HL-60 (cell line): ENCODE data around the gene SLC16A10.

Experiments used
- DNase-seq, 2 experiments: peaks; one replicate each; pipeline ENCODE4 v3.0.0-alpha.2; 2010 to 2020; ENCODE audit warnings: low read depth in 1 of 2, low spot score in 1 of 2
- H3K27ac ChIP-seq: fragments of 250-450 bp; sonication (Bioruptor Pico); replicated peaks from 2 replicates; pipeline ENCODE4 v1.5.1; 2020; ENCODE audit warnings: mild to moderate bottlenecking, moderate library complexity
- H3K27me3 ChIP-seq: fragments of 250-450 bp; sonication (Bioruptor Pico); 2 replicates; pipeline ENCODE4 v1.5.1; 2021; ENCODE audit warnings: mild to moderate bottlenecking, moderate library complexity; ENCODE audit not compliant: insufficient read depth, poor library complexity, severe bottlenecking
- H3K4me3 ChIP-seq: replicated peaks from 2 replicates; pipeline ENCODE4 v1.5.1; 2011; ENCODE audit warnings: mild to moderate bottlenecking, control low read depth, low read length; ENCODE audit not compliant: insufficient read depth
- GABPA ChIP-seq: IDR thresholded peaks from 2 replicates; pipeline ENCODE4 v1.6.1; 2012; ENCODE audit warnings: low read depth
- POLR2AphosphoS5 ChIP-seq: IDR thresholded peaks from 2 replicates; pipeline ENCODE4 v1.6.1; 2012; ENCODE audit warnings: low read depth
- SPI1 ChIP-seq: IDR thresholded peaks from 2 replicates; pipeline ENCODE4 v1.6.1; 2012; ENCODE audit warnings: low read depth, mild to moderate bottlenecking, borderline replicate concordance
- TF ChIP-seq, protein P1 (sequence below): IDR thresholded peaks from 2 replicates; pipeline ENCODE4 v1.6.1; 2012; ENCODE audit warnings: low read depth; ENCODE audit not compliant: insufficient replicate concordance
- TF ChIP-seq, protein P2 (sequence below): IDR thresholded peaks from one replicate; pipeline ENCODE4 v1.5.1; 2011; ENCODE audit warnings: low read length, control low read depth, inconsistent platforms; ENCODE audit not compliant: insufficient read depth

The SLC16A10 gene

DNA sequence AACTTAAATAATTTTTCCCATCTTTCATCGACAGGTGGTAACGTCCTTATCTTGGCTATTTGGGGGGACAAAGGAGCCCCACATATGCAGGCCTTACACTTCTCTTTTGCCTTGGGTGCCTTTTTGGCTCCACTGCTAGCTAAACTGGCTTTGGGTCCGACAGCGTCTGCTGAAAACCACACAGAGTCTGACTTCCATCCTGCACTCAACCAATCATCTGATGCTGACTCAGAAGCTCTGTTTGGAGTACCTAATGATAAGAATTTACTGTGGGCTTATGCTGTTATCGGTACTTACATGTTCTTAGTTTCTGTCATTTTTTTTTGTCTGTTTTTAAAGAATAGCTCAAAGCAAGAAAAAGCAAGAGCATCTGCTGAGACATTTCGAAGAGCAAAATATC is 178.5 kb downstream of the SLC16A10 start:
- DNase-seq, result no peak
- TF ChIP-seq GABPA, result no peak
- no peaks in the 10 kb centered on the region for H3K27me3 ChIP-seq
- H3K4me3 ChIP-seq, result no peak overlapping the region
- no peak overlapping the region for H3K27ac ChIP-seq

DNA sequence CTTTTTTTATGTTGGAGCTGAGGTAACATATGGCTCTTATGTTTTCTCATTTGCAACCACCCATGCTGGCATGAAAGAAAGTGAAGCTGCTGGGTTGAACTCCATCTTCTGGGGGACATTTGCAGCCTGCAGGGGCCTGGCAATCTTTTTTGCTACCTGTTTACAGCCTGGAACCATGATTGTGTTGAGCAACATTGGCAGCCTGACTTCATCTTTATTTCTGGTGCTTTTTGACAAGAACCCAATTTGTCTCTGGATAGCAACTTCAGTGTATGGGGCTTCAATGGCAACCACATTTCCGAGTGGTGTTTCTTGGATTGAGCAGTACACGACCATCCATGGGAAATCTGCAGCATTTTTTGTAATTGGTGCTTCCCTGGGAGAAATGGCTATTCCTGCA is 179.0 kb downstream of the SLC16A10 start:
- no peak for DNase-seq
- Histone ChIP-seq H3K27ac (no peak overlapping the region), H3K27me3 (no peaks in the 10 kb centered on the region), H3K4me3 (no peak overlapping the region)
- TF ChIP-seq POLR2AphosphoS5 (no peak), SPI1 (no peak), GABPA (no peak)
- TF ChIP-seq, protein P1, sequence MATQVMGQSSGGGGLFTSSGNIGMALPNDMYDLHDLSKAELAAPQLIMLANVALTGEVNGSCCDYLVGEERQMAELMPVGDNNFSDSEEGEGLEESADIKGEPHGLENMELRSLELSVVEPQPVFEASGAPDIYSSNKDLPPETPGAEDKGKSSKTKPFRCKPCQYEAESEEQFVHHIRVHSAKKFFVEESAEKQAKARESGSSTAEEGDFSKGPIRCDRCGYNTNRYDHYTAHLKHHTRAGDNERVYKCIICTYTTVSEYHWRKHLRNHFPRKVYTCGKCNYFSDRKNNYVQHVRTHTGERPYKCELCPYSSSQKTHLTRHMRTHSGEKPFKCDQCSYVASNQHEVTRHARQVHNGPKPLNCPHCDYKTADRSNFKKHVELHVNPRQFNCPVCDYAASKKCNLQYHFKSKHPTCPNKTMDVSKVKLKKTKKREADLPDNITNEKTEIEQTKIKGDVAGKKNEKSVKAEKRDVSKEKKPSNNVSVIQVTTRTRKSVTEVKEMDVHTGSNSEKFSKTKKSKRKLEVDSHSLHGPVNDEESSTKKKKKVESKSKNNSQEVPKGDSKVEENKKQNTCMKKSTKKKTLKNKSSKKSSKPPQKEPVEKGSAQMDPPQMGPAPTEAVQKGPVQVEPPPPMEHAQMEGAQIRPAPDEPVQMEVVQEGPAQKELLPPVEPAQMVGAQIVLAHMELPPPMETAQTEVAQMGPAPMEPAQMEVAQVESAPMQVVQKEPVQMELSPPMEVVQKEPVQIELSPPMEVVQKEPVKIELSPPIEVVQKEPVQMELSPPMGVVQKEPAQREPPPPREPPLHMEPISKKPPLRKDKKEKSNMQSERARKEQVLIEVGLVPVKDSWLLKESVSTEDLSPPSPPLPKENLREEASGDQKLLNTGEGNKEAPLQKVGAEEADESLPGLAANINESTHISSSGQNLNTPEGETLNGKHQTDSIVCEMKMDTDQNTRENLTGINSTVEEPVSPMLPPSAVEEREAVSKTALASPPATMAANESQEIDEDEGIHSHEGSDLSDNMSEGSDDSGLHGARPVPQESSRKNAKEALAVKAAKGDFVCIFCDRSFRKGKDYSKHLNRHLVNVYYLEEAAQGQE, result no peak
- TF ChIP-seq, protein P2, sequence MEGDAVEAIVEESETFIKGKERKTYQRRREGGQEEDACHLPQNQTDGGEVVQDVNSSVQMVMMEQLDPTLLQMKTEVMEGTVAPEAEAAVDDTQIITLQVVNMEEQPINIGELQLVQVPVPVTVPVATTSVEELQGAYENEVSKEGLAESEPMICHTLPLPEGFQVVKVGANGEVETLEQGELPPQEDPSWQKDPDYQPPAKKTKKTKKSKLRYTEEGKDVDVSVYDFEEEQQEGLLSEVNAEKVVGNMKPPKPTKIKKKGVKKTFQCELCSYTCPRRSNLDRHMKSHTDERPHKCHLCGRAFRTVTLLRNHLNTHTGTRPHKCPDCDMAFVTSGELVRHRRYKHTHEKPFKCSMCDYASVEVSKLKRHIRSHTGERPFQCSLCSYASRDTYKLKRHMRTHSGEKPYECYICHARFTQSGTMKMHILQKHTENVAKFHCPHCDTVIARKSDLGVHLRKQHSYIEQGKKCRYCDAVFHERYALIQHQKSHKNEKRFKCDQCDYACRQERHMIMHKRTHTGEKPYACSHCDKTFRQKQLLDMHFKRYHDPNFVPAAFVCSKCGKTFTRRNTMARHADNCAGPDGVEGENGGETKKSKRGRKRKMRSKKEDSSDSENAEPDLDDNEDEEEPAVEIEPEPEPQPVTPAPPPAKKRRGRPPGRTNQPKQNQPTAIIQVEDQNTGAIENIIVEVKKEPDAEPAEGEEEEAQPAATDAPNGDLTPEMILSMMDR, result no peak

DNA sequence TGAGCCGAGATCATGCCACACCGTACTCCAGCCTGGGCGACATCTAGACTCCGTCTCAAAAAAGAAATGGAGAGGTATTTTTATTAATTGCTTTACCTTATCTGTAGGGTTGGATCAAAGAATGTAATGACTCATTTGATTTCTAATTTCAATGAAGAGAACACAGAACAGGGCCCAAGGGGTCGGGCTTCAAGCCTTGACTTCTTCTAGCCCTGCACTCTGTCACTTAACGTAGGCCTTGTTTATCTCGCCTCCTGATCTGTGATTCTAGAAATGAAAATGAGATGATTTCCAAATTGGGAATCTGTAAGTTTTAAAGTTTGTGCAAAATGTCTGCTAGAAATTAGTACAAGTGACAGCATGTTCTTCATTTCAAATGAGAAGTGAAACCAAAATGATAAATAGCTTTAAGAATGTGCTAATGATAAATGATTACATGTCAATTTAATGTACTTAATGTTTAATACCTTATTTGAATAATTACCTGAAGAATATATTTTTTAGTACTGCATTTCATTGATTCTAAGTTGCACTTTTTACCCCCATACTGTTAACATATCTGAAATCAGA is 180.5 kb downstream of the SLC16A10 start:
- TF ChIP-seq, protein P2, result no peak
- TF ChIP-seq GABPA, result no peak
- no peak for TF ChIP-seq SPI1
- TF ChIP-seq, protein P1, result no peak
- no peak for TF ChIP-seq POLR2AphosphoS5
- DNase-seq, result no peak
- H3K4me3 ChIP-seq, result no peak overlapping the region

DNA sequence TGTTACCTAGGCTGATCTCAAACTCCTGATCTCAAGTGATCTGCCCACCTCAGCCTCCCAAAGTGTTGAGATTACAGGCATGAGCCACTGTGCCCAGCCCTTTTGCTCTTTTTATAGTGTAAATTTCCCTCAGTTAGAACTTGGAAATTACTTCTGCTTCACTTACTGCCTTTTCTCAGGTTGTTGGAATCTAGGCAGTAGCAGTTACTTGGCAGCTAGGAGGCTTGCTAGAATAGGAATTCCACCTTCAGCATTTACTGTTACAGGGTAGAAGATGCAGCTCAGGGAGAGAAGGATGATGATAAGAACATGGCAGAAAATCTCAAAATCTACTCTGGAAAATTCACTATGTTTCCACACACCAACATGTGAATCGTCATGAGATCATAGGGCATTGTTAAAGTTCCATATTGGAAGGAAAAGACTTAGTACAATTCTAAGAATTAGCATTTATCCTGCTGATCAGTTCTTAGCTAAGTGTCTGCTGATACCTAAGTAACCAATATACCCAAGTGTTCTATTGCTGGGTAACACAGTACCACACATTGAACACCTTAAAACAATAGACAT is 182.2 kb downstream of the SLC16A10 start:
- H3K4me3 ChIP-seq, result no peak overlapping the region
- TF ChIP-seq POLR2AphosphoS5 (no peak), SPI1 (no peak), GABPA (no peak)
- TF ChIP-seq, protein P2, result no peak
- TF ChIP-seq, protein P1, result no peak
- DNase-seq, result no peak
- H3K27me3 ChIP-seq, result no peaks in the 10 kb centered on the region
- H3K27ac ChIP-seq, result no peak overlapping the region

More for the DNA sequence above, 180.5 kb downstream of the SLC16A10 start:
- Histone ChIP-seq H3K27ac (no peak overlapping the region), H3K27me3 (no peaks in the 10 kb centered on the region)
